HepG2 (cell line): Measurements from ENCODE around the gene SLC12A1. TPM values are rescaled to one million over a fixed set of nuclear protein-coding genes. Genes with fewer than 3 reads are reported as not detected.

ENCODE experiments used
- CBX2 ChIP-seq, 2 experiments: fragments of 200-600 bp in 1 of 2; sonication (generic); formaldehyde crosslinking in 1 of 2; IDR thresholded peaks; 2 replicates each; pipeline versions ENCODE4 v1.7.0 to v1.8.1; 2018 to 2022; ENCODE audit warnings: low read depth in 2 of 2, low read length in 1 of 2, mild to moderate bottlenecking in 1 of 2, missing genetic modification reagents in 1 of 2
- FIP1L1 ChIP-seq: fragments of 200-400 bp; formaldehyde crosslinking; IDR thresholded peaks from 2 replicates; pipeline ENCODE4 v1.6.1; 2018; ENCODE audit warnings: low read depth, mild to moderate bottlenecking, low read length, moderate library complexity, borderline replicate concordance; ENCODE audit not compliant: insufficient read depth
- FOXK1 ChIP-seq: sonication (generic); formaldehyde crosslinking; IDR thresholded peaks from 2 replicates; pipeline ENCODE4 v1.4.0; 2020; ENCODE audit warnings: low read depth, missing genetic modification reagents, borderline replicate concordance
- FOXO1 ChIP-seq: sonication (generic); formaldehyde crosslinking; IDR thresholded peaks from 2 replicates; pipeline ENCODE4 v1.4.0; 2020; ENCODE audit warnings: missing genetic modification reagents
- KAT8 ChIP-seq: IDR thresholded peaks from 2 replicates; pipeline ENCODE4 v1.6.1; 2016; ENCODE audit warnings: missing genetic modification reagents, missing compliant biosample characterization
- MED13 ChIP-seq: sonication (generic); formaldehyde crosslinking; IDR thresholded peaks from 2 replicates; pipeline ENCODE4 v1.5.0; 2020; ENCODE audit warnings: missing genetic modification reagents
- MIXL1 ChIP-seq: IDR thresholded peaks from 2 replicates; pipeline ENCODE4 v1.6.1; 2016
- NFAT5 ChIP-seq: sonication (generic); formaldehyde crosslinking; IDR thresholded peaks from 2 replicates; pipeline ENCODE4 v1.4.0; 2020; ENCODE audit warnings: missing genetic modification reagents
- RFXAP ChIP-seq: sonication (generic); formaldehyde crosslinking; IDR thresholded peaks from 2 replicates; pipeline ENCODE4 v1.4.0; 2020; ENCODE audit warnings: missing genetic modification reagents, borderline replicate concordance
- RXRB ChIP-seq: IDR thresholded peaks from 2 replicates; pipeline ENCODE4 v1.6.1; 2016; ENCODE audit warnings: borderline replicate concordance, missing genetic modification reagents, missing compliant biosample characterization
- SALL1 ChIP-seq: sonication (generic); formaldehyde crosslinking; IDR thresholded peaks from 2 replicates; pipeline ENCODE4 v1.8.0; 2022; ENCODE audit warnings: mild to moderate bottlenecking, missing genetic modification reagents
- SMAD3 ChIP-seq: sonication (generic); formaldehyde crosslinking; IDR thresholded peaks from 2 replicates; pipeline ENCODE4 v1.4.0; 2020; ENCODE audit warnings: missing genetic modification reagents
- SOX5 ChIP-seq: IDR thresholded peaks from 2 replicates; pipeline ENCODE4 v1.6.1; 2016; ENCODE audit warnings: borderline replicate concordance
- ZHX2 ChIP-seq, 2 experiments: sonication (generic) in 1 of 2; formaldehyde crosslinking in 1 of 2; IDR thresholded peaks; 2 replicates each; pipeline versions ENCODE4 v1.6.1 to v1.9.0; 2014 to 2022; ENCODE audit warnings: antibody characterized with exemption in 1 of 2, borderline replicate concordance in 1 of 2, inconsistent platforms in 1 of 2, low read depth in 1 of 2, missing genetic modification reagents in 1 of 2
- ZNF143 ChIP-seq: sonication (generic); formaldehyde crosslinking; IDR thresholded peaks from 2 replicates; pipeline ENCODE4 v1.4.0; 2020; ENCODE audit warnings: missing genetic modification reagents
- polyA plus RNA-seq, 8 experiments: library from polyadenylated mRNA; depleted of rRNA in 3 of 8; stranded (reverse) in 7 of 8; unstranded in 1 of 8; fragments of >200 nt; fragmentation: Illumina TruSeq in 4 of 8; extraction: Trizol in 4 of 8; gene quantifications; 2 replicates each; pipeline versions ENCODE4 v1.2.1 to v1.2.3, GENCODE V29; 2011 to 2016; ENCODE audit warnings: low read depth in 4 of 8, missing spikeins in 1 of 8, mixed read lengths in 1 of 8; ENCODE audit not compliant: insufficient read depth in 1 of 8
- total RNA-seq, 5 experiments: library from RNA; depleted of rRNA; stranded (reverse); fragments of >200 nt; fragmentation: Illumina TruSeq; extraction: Trizol; gene quantifications; 2 replicates each; pipeline ENCODE4 v1.2.3, GENCODE V29; 2016; ENCODE audit warnings: low read depth in 1 of 5

SLC12A1 gene
- total and polyA plus RNA-seq, 2 of the 13 experiments (the other 11 are each of a cell fraction or from before 2014, with no cell fraction given) = not detected

GRCh38 chr15:48190932-48191573 lies 15.0 kb upstream of the SLC12A1 start (continued):
- peak; percentile 36; the same call in 1 of the 2 replicates for TF ChIP-seq FOXK1 (CRISPR knock-in tag)
- TF ChIP-seq RFXAP (CRISPR knock-in tag) = peak; percentile 52; the same call in 1 of the 2 replicates
- peak; percentile 33; the same call in 1 of the 2 replicates for TF ChIP-seq RXRB (CRISPR knock-in tag)
- TF ChIP-seq ZHX2 (IDR thresholded peaks at IDR 0.05; ENCODE audit: low read depth) = no peak
- TF ChIP-seq ZHX2 (CRISPR knock-in tag; IDR thresholded peaks at IDR 0.05; ENCODE audit: borderline replicate concordance) = 0 out of 2 replicates have a peak, but pooled peaks have one; percentile 48
- TF ChIP-seq SALL1 = peak; percentile 29; the same call in 1 of the 2 replicates
- no peak for TF ChIP-seq FIP1L1
- TF ChIP-seq FOXO1 (CRISPR knock-in tag) = 0 out of 2 replicates have a peak, but pooled peaks have one; percentile 17
- TF ChIP-seq SOX5 (CRISPR knock-in tag) = peak; percentile 20; the same call in 1 of the 2 replicates
- TF ChIP-seq MED13 (CRISPR knock-in tag) = no peak
- TF ChIP-seq NFAT5 = peak; percentile 48; the same call in 1 of the 2 replicates
- no peak for TF ChIP-seq ZNF143 (CRISPR knock-in tag)
- peak; percentile 69; the same call in 1 of the 2 replicates for TF ChIP-seq SMAD3
- no peak for TF ChIP-seq CBX2 (IDR thresholded peaks at IDR 0.05; ENCODE audit: low read depth, low read length)
- no peak for TF ChIP-seq CBX2 (CRISPR knock-in tag; IDR thresholded peaks at IDR 0.05; ENCODE audit: low read depth)
- TF ChIP-seq KAT8 (CRISPR knock-in tag) = 0 out of 2 replicates have a peak, but pooled peaks have one; percentile 29
- 0 out of 2 replicates have a peak, but pooled peaks have one; percentile 34 for TF ChIP-seq MIXL1
